ENCODE data around the gene APEX2.

- TF ChIP-seq RFX5 (IDR thresholded peaks at IDR 0.05) (no peak), USF2 (IDR thresholded peaks at IDR 0.05) (no peak), CTCF (IDR thresholded peaks at IDR 0.05) (no peak), MAFK (IDR thresholded peaks at IDR 0.05; ENCODE audit: partially characterized antibody) (no peak), EP300 (IDR thresholded peaks at IDR 0.05) (no peak)
- TF ChIP-seq, protein P1, sequence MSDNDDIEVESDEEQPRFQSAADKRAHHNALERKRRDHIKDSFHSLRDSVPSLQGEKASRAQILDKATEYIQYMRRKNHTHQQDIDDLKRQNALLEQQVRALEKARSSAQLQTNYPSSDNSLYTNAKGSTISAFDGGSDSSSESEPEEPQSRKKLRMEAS (IDR thresholded peaks at IDR 0.05) = no peak
Measured at GRCh38 chrX:54961750-54962149, 38.4 kb upstream of the APEX2 start.
